Hepatocyte (in vitro differentiated cells): ENCODE results near the gene KCNQ1.

Experiments used
- CTCF ChIP-seq: fragments of 200-600 bp; sonication (generic); IDR thresholded peaks from 2 replicates; pipeline ENCODE4 v1.5.1; 2016; ENCODE audit warnings: antibody characterized with exemption, mild to moderate bottlenecking; ENCODE audit not compliant: poor library complexity
- EZH2 ChIP-seq: fragments of 200-600 bp; sonication (generic); IDR thresholded peaks from 2 replicates; pipeline ENCODE4 v1.6.1; 2016; ENCODE audit warnings: antibody characterized with exemption, mild to moderate bottlenecking, borderline replicate concordance
- EZH2phosphoT487 ChIP-seq: fragments of 200-600 bp; sonication (generic); IDR thresholded peaks from one replicate; pipeline ENCODE4 v1.6.1; 2018; ENCODE audit warnings: antibody characterized with exemption, mild to moderate bottlenecking, low read depth, moderate library complexity; ENCODE audit not compliant: unreplicated experiment, severe bottlenecking

GRCh38 chr11:2858995-2859698 is 414.3 kb downstream of the KCNQ1 start:
- TF ChIP-seq CTCF (no peak), EZH2 (no peak), EZH2phosphoT487 (no peak)
